H1 (cell line): ENCODE results near the gene PPARD. TPM values are rescaled to one million over a fixed set of nuclear protein-coding genes. Genes with fewer than 3 reads are reported as not detected.

ENCODE experiments used
- CTCF ChIA-PET: fragments of 300-600 bp; sonication (Branson Sonifier 250); formaldehyde crosslinking; loops from one replicate; lab custom pipeline; 2021; ENCODE audit not compliant: partially characterized antibody; lab: Charles Lee
- POLR2A ChIA-PET: fragments of 300-600 bp; sonication (Branson Sonifier 250); formaldehyde crosslinking; loops from one replicate; lab custom pipeline; 2021; ENCODE audit warnings: inconsistent platforms; ENCODE audit not compliant: partially characterized antibody; lab: Charles Lee
- DNase-seq, 2 experiments: peaks; one replicate each; pipeline versions ENCODE4 v3.0.0 to v3.0.0-alpha.2; 2010 to 2022; ENCODE audit warnings: low spot score in 2 of 2, low read depth in 1 of 2, mixed read lengths in 1 of 2
- FAIRE-seq: peaks from 2 replicates; lab custom pipeline; 2011; peaks lifted over from hg19 to GRCh38; lab: Jason Lieb, UNC
- H2AFZ ChIP-seq: 2 replicates; pipeline ENCODE4 v1.8.1; 2012; ENCODE audit warnings: low read length, inconsistent platforms
- H2AK5ac ChIP-seq: 2 replicates; pipeline ENCODE4 v1.6.1; 2013; ENCODE audit warnings: low read depth, low read length
- H2BK120ac ChIP-seq: replicated peaks from 2 replicates; pipeline ENCODE3; 2013; ENCODE audit warnings: low read depth, low read length, inconsistent platforms
- H2BK12ac ChIP-seq: 2 replicates; pipeline ENCODE4 v1.6.1; 2013; ENCODE audit warnings: low read depth, low read length
- H2BK15ac ChIP-seq: 2 replicates; pipeline ENCODE4 v1.6.1; 2013; ENCODE audit warnings: low read length
- H2BK20ac ChIP-seq: 2 replicates; pipeline ENCODE4 v1.6.1; 2013; ENCODE audit warnings: low read length
- H2BK5ac ChIP-seq: 2 replicates; pipeline ENCODE4 v1.6.1; 2013; ENCODE audit warnings: low read depth, low read length
- H3K14ac ChIP-seq: 2 replicates; pipeline ENCODE4 v1.6.1; 2013; ENCODE audit warnings: inconsistent platforms; ENCODE audit not compliant: insufficient read length
- H3K18ac ChIP-seq: 2 replicates; pipeline ENCODE4 v1.6.1; 2013; ENCODE audit warnings: low read length; ENCODE audit errors: extremely low read depth
- H3K23ac ChIP-seq: 2 replicates; pipeline ENCODE4 v1.6.1; 2013; ENCODE audit warnings: inconsistent platforms; ENCODE audit not compliant: insufficient read length
- H3K23me2 ChIP-seq: 2 replicates; pipeline ENCODE4 v1.6.1; 2013; ENCODE audit warnings: low read depth, low read length
- H3K27ac ChIP-seq: 2 replicates; pipeline ENCODE4 v1.6.1; 2011; ENCODE audit warnings: low read depth, low read length, inconsistent platforms
- H3K27me3 ChIP-seq, 4 experiments: replicated peaks in 1 of 4; 1 replicate in 1 of 4; 2 replicates in 3 of 4; pipeline versions ENCODE4 v1.6.1 to v1.8.1; 2011 to 2013; ENCODE audit warnings: low read length in 3 of 4, mild to moderate bottlenecking in 3 of 4, inconsistent platforms in 2 of 4, mixed read lengths in 2 of 4, moderate library complexity in 1 of 4; ENCODE audit not compliant: control insufficient read depth in 3 of 4, insufficient read depth in 3 of 4; ENCODE audit errors: extremely low read depth in 1 of 4
- H3K36me3 ChIP-seq, 4 experiments: 2 replicates each; pipeline versions ENCODE4 v1.6.1 to v1.8.1; 2011 to 2013; ENCODE audit warnings: mild to moderate bottlenecking in 4 of 4, low read length in 3 of 4, moderate library complexity in 2 of 4, control low read depth in 1 of 4, inconsistent platforms in 1 of 4; ENCODE audit not compliant: insufficient read depth in 4 of 4, control insufficient read depth in 2 of 4
- H3K4ac ChIP-seq: replicated peaks from 2 replicates; pipeline ENCODE3; 2013; ENCODE audit warnings: low read length, low read depth, mixed read lengths, inconsistent platforms; ENCODE audit not compliant: insufficient read length
- H3K4me1 ChIP-seq, 4 experiments: replicated peaks in 1 of 4; 1 replicate in 1 of 4; 2 replicates in 3 of 4; pipeline versions ENCODE4 v1.6.1 to v1.8.1; 2011 to 2013; ENCODE audit warnings: low read length in 3 of 4, inconsistent platforms in 2 of 4, mixed read lengths in 1 of 4; ENCODE audit not compliant: insufficient read depth in 4 of 4, control insufficient read depth in 3 of 4
- H3K4me2 ChIP-seq, 2 experiments: 2 replicates each; pipeline versions ENCODE4 v1.6.1 to v1.8.1; 2011 to 2013; ENCODE audit warnings: low read depth in 2 of 2, low read length in 2 of 2, control low read depth in 1 of 2, inconsistent platforms in 1 of 2, mild to moderate bottlenecking in 1 of 2; ENCODE audit not compliant: insufficient read depth in 1 of 2
- H3K4me3 ChIP-seq, 4 experiments: fragments of 200-600, 300-600 bp in 1 of 4; sonication (generic), shearing (Covaris generic), sonication (Bioruptor Twin) in 1 of 4; 2 replicates each; pipeline versions ENCODE4 v1.5.1 to v1.8.1; 2011 to 2016; ENCODE audit warnings: low read length in 4 of 4, low read depth in 3 of 4, control low read depth in 2 of 4, inconsistent platforms in 2 of 4, mild to moderate bottlenecking in 2 of 4, mixed read lengths in 1 of 4, moderate library complexity in 1 of 4; ENCODE audit not compliant: insufficient read depth in 2 of 4; ENCODE audit errors: extremely low read depth in 1 of 4
- H3K56ac ChIP-seq: replicated peaks from 2 replicates; pipeline ENCODE3; 2013; ENCODE audit warnings: low read depth, mild to moderate bottlenecking, mixed read lengths, low read length, inconsistent platforms; ENCODE audit not compliant: insufficient read length
- H3K79me1 ChIP-seq: 2 replicates; pipeline ENCODE4 v1.6.1; 2013; ENCODE audit warnings: low read depth, low read length, control low read depth
- H3K79me2 ChIP-seq, 2 experiments: 2 replicates each; pipeline versions ENCODE4 v1.6.1 to v1.8.1; 2012 to 2013; ENCODE audit warnings: low read length in 2 of 2, mild to moderate bottlenecking in 2 of 2, inconsistent platforms in 1 of 2; ENCODE audit not compliant: insufficient read depth in 2 of 2, control insufficient read depth in 1 of 2
- H3K9ac ChIP-seq, 4 experiments: replicated peaks in 1 of 4; 1 replicate in 1 of 4; 2 replicates in 3 of 4; pipeline versions ENCODE4 v1.6.1 to v1.8.1; 2011 to 2013; ENCODE audit warnings: low read depth in 3 of 4, low read length in 3 of 4, control low read depth in 2 of 4, mild to moderate bottlenecking in 2 of 4, moderate library complexity in 2 of 4, inconsistent platforms in 1 of 4; ENCODE audit errors: extremely low read depth in 1 of 4
- H3K9me3 ChIP-seq, 2 experiments: 2 replicates each; pipeline versions ENCODE4 v1.6.1 to v1.8.1; 2012 to 2013; ENCODE audit warnings: mild to moderate bottlenecking in 2 of 2, moderate library complexity in 2 of 2, control low read depth in 1 of 2, inconsistent platforms in 1 of 2, low read depth in 1 of 2, low read length in 1 of 2, mixed read lengths in 1 of 2; ENCODE audit not compliant: insufficient read depth in 2 of 2
- H4K20me1 ChIP-seq, 2 experiments: replicated peaks in 1 of 2; 2 replicates each; pipeline versions ENCODE3 to v1.8.1; 2011 to 2013; ENCODE audit warnings: inconsistent platforms in 2 of 2, low read length in 2 of 2, mild to moderate bottlenecking in 1 of 2; ENCODE audit not compliant: insufficient read depth in 2 of 2, control insufficient read depth in 1 of 2
- H4K5ac ChIP-seq: 2 replicates; pipeline ENCODE4 v1.6.1; 2013; ENCODE audit warnings: low read length, low read depth, mixed read lengths, inconsistent platforms; ENCODE audit not compliant: insufficient read length
- H4K8ac ChIP-seq: 2 replicates; pipeline ENCODE4 v1.8.0; 2013; ENCODE audit warnings: mild to moderate bottlenecking, moderate library complexity, low read length, inconsistent platforms; ENCODE audit not compliant: insufficient read depth; ENCODE audit errors: extremely low read depth
- H4K91ac ChIP-seq: replicated peaks from 2 replicates; pipeline ENCODE3; 2013; ENCODE audit warnings: low read length, mixed read lengths, inconsistent platforms; ENCODE audit not compliant: insufficient read length
- BRCA1 ChIP-seq: IDR thresholded peaks from 2 replicates; pipeline ENCODE4 v1.6.1; 2012; ENCODE audit warnings: low read depth, low read length, improper control_type of control experiment
- CEBPB ChIP-seq: IDR thresholded peaks from 2 replicates; pipeline ENCODE4 v1.6.1; 2012; ENCODE audit warnings: low read depth, low read length
- CHD1 ChIP-seq: IDR thresholded peaks from 2 replicates; pipeline ENCODE4 v1.6.1; 2012; ENCODE audit warnings: low read depth, low read length, improper control_type of control experiment
- GABPA ChIP-seq: IDR thresholded peaks from 2 replicates; pipeline ENCODE4 v1.6.1; 2011; ENCODE audit warnings: mild to moderate bottlenecking, low read length, moderate library complexity, borderline replicate concordance; ENCODE audit not compliant: insufficient read depth
- HDAC6 ChIP-seq: IDR thresholded peaks from one replicate; pipeline ENCODE4 v1.7.1; 2012; ENCODE audit warnings: low read depth, mild to moderate bottlenecking, inconsistent platforms, low read length, moderate library complexity
- JUN ChIP-seq: IDR thresholded peaks from 2 replicates; pipeline ENCODE4 v1.6.1; 2011; ENCODE audit warnings: low read depth, mild to moderate bottlenecking, improper control_type of control experiment, low read length
- NRF1 ChIP-seq: IDR thresholded peaks from 2 replicates; pipeline ENCODE4 v1.6.1; 2011; ENCODE audit warnings: mild to moderate bottlenecking, low read depth, low read length, improper control_type of control experiment
- SP4 ChIP-seq: IDR thresholded peaks from 2 replicates; pipeline ENCODE4 v1.6.1; 2012; ENCODE audit warnings: low read length, inconsistent platforms
- ZNF274 ChIP-seq: IDR thresholded peaks from 2 replicates; pipeline ENCODE4 v1.7.0; 2012; ENCODE audit warnings: low read length, borderline replicate concordance; ENCODE audit errors: extremely low read depth
- WGBS, 2 experiments: shearing (Covaris generic) in 1 of 2; methylation state at CpG; one replicate each; pipeline versions ENCODE4 v1.1.6 to v1.1.7; 2013 to 2015; ENCODE audit warnings: low lambda C conversion rate in 2 of 2, mixed read lengths in 2 of 2, inconsistent platforms in 1 of 2, low coverage in 1 of 2, missing lambda C conversion rate in 1 of 2; ENCODE audit not compliant: insufficient replicate concordance in 2 of 2, insufficient coverage in 1 of 2, insufficient read length in 1 of 2; ENCODE audit errors: extremely low coverage in 1 of 2, missing lambda C conversion rate in 1 of 2; 5-methylcytosine and 5-hydroxymethylcytosine counted together
- polyA plus RNA-seq, 7 experiments: library from polyadenylated mRNA; depleted of rRNA in 3 of 7; stranded (reverse) in 5 of 7; unstranded in 2 of 7; fragments of >200 nt in 5 of 7; fragments of 200-250 nt in 2 of 7; gene quantifications; 1 replicate in 5 of 7; 2 replicates in 1 of 7; 4 replicates in 1 of 7; pipeline versions ENCODE4 v1.2.1 to v1.2.3, GENCODE V29; 2011 to 2013; ENCODE audit warnings: missing spikeins in 2 of 7, mixed read lengths in 2 of 7
- total RNA-seq: library from RNA; stranded (reverse); fragmentation: NEBNext Ultra II Directional; extraction: Animal tissue kit (Norgen Biotek cat#: 25700); gene quantifications from 2 replicates; pipeline ENCODE4 v1.2.1, GENCODE V29; 2021

Gene PPARD
- total and polyA plus RNA-seq, 2 of the 8 experiments (the other 6 are each of a cell fraction or from before 2014, with no cell fraction given): 14.6 to 14.9 TPM

- Histone ChIP-seq H3K56ac (no peak overlapping the region), H4K5ac (no peak overlapping the region), H2AFZ (no peak overlapping the region), H3K23ac (no peak overlapping the region), H2BK120ac (no peak overlapping the region), H4K20me1 (no peaks in the 10 kb centered on the region), H3K4ac (no peak overlapping the region), H3K14ac (no peak overlapping the region), H3K27me3 (no peaks in the 10 kb centered on the region), H4K91ac (no peak overlapping the region), H3K9ac (no peak overlapping the region), H3K9me3 (no peaks in the 10 kb centered on the region), H2BK12ac (no peak overlapping the region), H3K36me3 (no peaks in the 10 kb centered on the region), H3K4me3 (no peak overlapping the region), H3K18ac (no peak overlapping the region), H3K23me2 (no peaks in the 10 kb centered on the region; the same call in 1 of the 2 replicates), H3K4me1 (peaks cover 0 to 3% (median 0%) of the 10 kb centered on the region in 4 experiments; a peak in 2 of 7 replicates), H2BK5ac (no peak overlapping the region), H2BK15ac (no peak overlapping the region), H3K4me2 (no peak overlapping the region), H4K8ac (no peak overlapping the region), H3K79me2 (no peaks in the 10 kb centered on the region; a peak in 1 of 4 replicates), H3K27ac (no peak overlapping the region), H2BK20ac (no peak overlapping the region), H3K79me1 (peaks cover 3% of the 10 kb centered on the region), H2AK5ac (no peak overlapping the region)
- no peak for DNase-seq
- ChIA-PET CTCF (no interaction called here), POLR2A (no interaction called here)
- TF ChIP-seq CHD1 (no peak), GABPA (no peak), HDAC6 (no peak), BRCA1 (no peak), JUN (no peak), NRF1 (no peak), CEBPB (no peak), ZNF274 (no peak), SP4 (no peak)
- FAIRE-seq: no peak
- WGBS, 2 experiments: 85% methylated on average over 5 of the region's 5 CpGs; no CpG with 5 or more reads in 1 of the 2 experiments
Measured at GRCh38 chr6:35402856-35403191, 60.5 kb downstream of the PPARD start.
